Endothelial cell of umbilical vein (primary cell): ENCODE results near the gene PTPN3. TPM values are rescaled to one million over a fixed set of nuclear protein-coding genes. Genes with fewer than 3 reads are reported as not detected.

Source experiments
- BruUV-seq: library from RNA; stranded (reverse); fragments of 400-500 nt; replicated peaks from 2 replicates; lab custom pipeline; 2021; lab: Mats Ljungman, UMichigan
- CTCF ChIA-PET: fragments of 300-600, 350-600 bp; sonication (Branson Sonifier 250); formaldehyde crosslinking; loops from one replicate; lab custom pipeline; 2021; ENCODE audit warnings: antibody characterized with exemption, inconsistent platforms; lab: Charles Lee
- POLR2A ChIA-PET: fragments of 300-600, 350-600 bp; sonication (Branson Sonifier 250); formaldehyde crosslinking; loops from one replicate; lab custom pipeline; 2021; ENCODE audit warnings: antibody characterized with exemption, inconsistent platforms; lab: Charles Lee
- DNase-seq: peaks from one replicate; pipeline ENCODE4 v3.0.0-alpha.2; 2011; ENCODE audit warnings: low read depth, low spot score
- FAIRE-seq: peaks from 2 replicates; lab custom pipeline; 2011; peaks lifted over from hg19 to GRCh38; lab: Jason Lieb, UNC
- H2AFZ ChIP-seq: 2 replicates; pipeline ENCODE4 v1.6.0; 2012; ENCODE audit warnings: low read depth, low read length, control low read depth, inconsistent platforms
- H3K27ac ChIP-seq: 2 replicates; pipeline ENCODE4 v1.5.1; 2011; ENCODE audit warnings: low read depth, mild to moderate bottlenecking, control low read depth, low read length, moderate library complexity; ENCODE audit not compliant: insufficient read depth
- H3K27me3 ChIP-seq, 2 experiments: 2 replicates each; pipeline versions ENCODE4 v1.6.0 to v1.6.1; 2011; ENCODE audit warnings: low read length in 2 of 2, mixed read lengths in 1 of 2; ENCODE audit not compliant: control insufficient read depth in 2 of 2, insufficient read depth in 2 of 2
- H3K36me3 ChIP-seq, 2 experiments: 2 replicates in 1 of 2; 3 replicates in 1 of 2; pipeline ENCODE4 v1.5.1; 2011; ENCODE audit warnings: low read length in 2 of 2, mild to moderate bottlenecking in 1 of 2, moderate library complexity in 1 of 2; ENCODE audit not compliant: control insufficient read depth in 2 of 2, insufficient read depth in 2 of 2; ENCODE audit errors: extremely low read depth in 1 of 2
- H3K4me1 ChIP-seq: 3 replicates; pipeline ENCODE4 v1.5.1; 2011; ENCODE audit warnings: mild to moderate bottlenecking, low read length; ENCODE audit not compliant: control insufficient read depth, insufficient read depth; ENCODE audit errors: extremely low read depth
- H3K4me2 ChIP-seq: 2 replicates; pipeline ENCODE4 v1.6.1; 2011; ENCODE audit warnings: low read length, control low read depth, mixed read lengths; ENCODE audit not compliant: insufficient read depth
- H3K4me3 ChIP-seq, 3 experiments: fragments of 200-600 bp in 1 of 3; sonication (generic), shearing (Covaris generic) in 1 of 3; replicated peaks in 1 of 3; 2 replicates each; pipeline ENCODE4 v1.5.1; 2011 to 2016; ENCODE audit warnings: control low read depth in 3 of 3, low read length in 3 of 3, mild to moderate bottlenecking in 2 of 3, inconsistent platforms in 1 of 3, low read depth in 1 of 3, moderate library complexity in 1 of 3; ENCODE audit not compliant: insufficient read depth in 1 of 3
- H3K79me2 ChIP-seq: 2 replicates; pipeline ENCODE4 v1.6.0; 2012; ENCODE audit warnings: low read length, inconsistent platforms; ENCODE audit not compliant: control insufficient read depth, insufficient read depth
- H3K9ac ChIP-seq: replicated peaks from 2 replicates; pipeline ENCODE3; 2011; ENCODE audit warnings: low read length, control low read depth; ENCODE audit not compliant: insufficient read depth; ENCODE audit errors: extremely low read depth
- H3K9me1 ChIP-seq: replicated peaks from 3 replicates; pipeline ENCODE4 v1.6.0; 2011; ENCODE audit warnings: mild to moderate bottlenecking, low read length; ENCODE audit not compliant: control insufficient read depth, insufficient read depth; ENCODE audit errors: extremely low read depth
- H3K9me3 ChIP-seq: replicated peaks from 2 replicates; pipeline ENCODE4 v1.5.1; 2012; ENCODE audit warnings: low read length, inconsistent platforms; ENCODE audit not compliant: control insufficient read depth, insufficient read depth
- H4K20me1 ChIP-seq: replicated peaks from 2 replicates; pipeline ENCODE3; 2011; ENCODE audit warnings: mild to moderate bottlenecking, low read length; ENCODE audit not compliant: control insufficient read depth, insufficient read depth; ENCODE audit errors: extremely low read depth
- CTCF ChIP-seq, 2 donors: IDR thresholded peaks; 1 replicate in 1 of 2; 2 replicates in 1 of 2; pipeline ENCODE4 v1.5.1; 2011; ENCODE audit warnings: low read length in 2 of 2, mild to moderate bottlenecking in 2 of 2, moderate library complexity in 2 of 2, control low read depth in 1 of 2, inconsistent platforms in 1 of 2, low read depth in 1 of 2; ENCODE audit not compliant: insufficient read depth in 1 of 2; ENCODE audit errors: extremely low read depth in 1 of 2
- EZH2 ChIP-seq: IDR thresholded peaks from 2 replicates; pipeline ENCODE4 v1.6.1; 2012; ENCODE audit warnings: borderline replicate concordance, low read depth, mild to moderate bottlenecking, moderate library complexity, low read length, inconsistent platforms; ENCODE audit not compliant: severe bottlenecking
- FOS ChIP-seq: IDR thresholded peaks from 2 replicates; pipeline ENCODE4 v1.6.1; 2011; ENCODE audit warnings: mild to moderate bottlenecking, low read length, moderate library complexity, borderline replicate concordance; ENCODE audit not compliant: insufficient read depth
- GATA2 ChIP-seq: IDR thresholded peaks from 2 replicates; pipeline ENCODE4 v1.7.0; 2011; ENCODE audit warnings: low read depth, mild to moderate bottlenecking, moderate library complexity, mixed read lengths, low read length; ENCODE audit not compliant: insufficient read length, insufficient read depth
- JUN ChIP-seq: IDR thresholded peaks from 2 replicates; pipeline ENCODE4 v1.6.1; 2011; ENCODE audit warnings: borderline replicate concordance, low read depth; ENCODE audit not compliant: insufficient read length, insufficient read depth
- MAX ChIP-seq: IDR thresholded peaks from 2 replicates; pipeline ENCODE4 v1.6.1; 2011; ENCODE audit not compliant: insufficient read depth, insufficient read length
- MYC ChIP-seq: IDR thresholded peaks from one replicate; pipeline ENCODE4 v1.6.1; 2011; ENCODE audit warnings: mild to moderate bottlenecking, low read depth, low read length
- POLR2A ChIP-seq: IDR thresholded peaks from 2 replicates; pipeline ENCODE4 v1.6.1; 2012; ENCODE audit warnings: low read depth, mild to moderate bottlenecking, control low read depth, low read length
- POLR2AphosphoS5 ChIP-seq: IDR thresholded peaks from 2 replicates; pipeline ENCODE4 v1.6.1; 2012; ENCODE audit warnings: low read depth, mild to moderate bottlenecking, control low read depth, low read length, moderate library complexity; ENCODE audit not compliant: insufficient read depth
- dilution Hi-C: fragments of 300-500 bp; cut with MboI; formaldehyde crosslinking; loops from one replicate; pipeline ENCODE4 v1.15.0; 2019; ENCODE audit warnings: low sequenced_read_pairs; ENCODE audit not compliant: extremely low pct_ligation_motif_present
- intact Hi-C: fragments of 100-400 bp; cut with micrococcal nuclease; formaldehyde crosslinking; loops from one replicate; pipeline ENCODE4 v1.10.0; 2022
- polyA plus RNA-seq, 4 experiments: library from polyadenylated mRNA; depleted of rRNA in 3 of 4; stranded (reverse) in 3 of 4; unstranded in 1 of 4; fragments of >200 nt; gene quantifications; 2 replicates each; pipeline versions ENCODE4 v1.2.1 to v1.2.3, GENCODE V29; 2011 to 2012; ENCODE audit warnings: missing spikeins in 1 of 4
- total RNA-seq: library from RNA; stranded (reverse); gene quantifications from 2 replicates; pipeline ENCODE4 v1.2.3, GENCODE V29; 2021

Gene PTPN3
- total and polyA plus RNA-seq, 2 donors (not counting 3 experiments of a cell fraction or from before 2014, with no cell fraction given) = 0.01 TPM; not detected in 1

DNA sequence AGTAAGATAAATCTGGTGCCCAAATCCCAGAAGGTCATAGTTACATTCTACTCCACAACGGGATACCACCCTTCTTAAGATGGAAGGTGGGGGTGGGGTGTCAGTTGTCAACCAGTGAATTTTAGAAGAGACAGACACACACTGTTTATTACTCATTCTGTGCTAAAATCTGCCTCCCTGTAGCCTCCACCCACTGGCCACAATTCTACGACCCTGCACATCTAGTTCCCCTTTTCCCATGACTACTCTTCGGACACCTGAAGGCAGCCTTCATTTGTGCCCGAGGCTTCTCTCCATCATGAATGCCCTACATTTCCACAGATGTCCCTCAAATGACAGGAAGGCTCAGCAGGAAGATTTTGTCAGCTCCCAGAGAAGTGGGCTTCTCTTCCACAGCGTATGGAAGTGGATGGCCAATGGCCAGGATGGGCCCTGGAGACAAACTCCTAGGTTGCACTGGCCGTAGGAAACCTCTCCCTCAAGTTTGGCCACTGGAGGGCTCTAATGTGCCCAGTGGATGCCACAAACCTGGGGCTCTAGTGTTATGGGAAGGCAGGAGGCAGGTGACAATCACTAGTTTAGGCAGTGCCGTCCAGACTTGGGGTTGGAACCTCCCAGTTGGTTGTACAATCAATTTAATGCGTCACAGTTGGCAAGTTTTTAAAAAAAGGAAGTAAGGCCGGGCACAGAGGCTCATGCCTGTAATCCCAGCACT, 46.6 kb downstream of the PTPN3 start:
- TF ChIP-seq POLR2AphosphoS5 (no peak), POLR2A (no peak), GATA2 (no peak), MAX (no peak), JUN (no peak), EZH2 (no peak), FOS (no peak), MYC (no peak), CTCF (IDR thresholded peaks at IDR 0.05; ENCODE audit: extremely low read depth in 1 of 2, insufficient read depth in 1 of 2, low read depth in 1 of 2, low read length in 2 of 2) (no peak)
- FAIRE-seq (no peak), DNase-seq (no peak)
- no peaks in the 10 kb centered on the region for H3K9me1 ChIP-seq
- H3K4me3 ChIP-seq = no peak overlapping the region
- H3K9me3 ChIP-seq = no peaks in the 10 kb centered on the region
- CTCF ChIA-PET = interaction anchor here (0.9 kb wide), 1 partner anchor 11 kb away, joined by 4 read pairs; no protein-coding TSS in a partner anchor
- dilution Hi-C loops = no loop called here
- no TSS peak for BruUV-seq
- H3K9ac ChIP-seq = no peak overlapping the region
- no peaks in the 10 kb centered on the region for H3K4me1 ChIP-seq
- no peak overlapping the region for H2AFZ ChIP-seq
- intact Hi-C loops = no loop called here
- no peak overlapping the region for H3K4me2 ChIP-seq
- peaks cover 11 to 30% of the 10 kb centered on the region in 2 experiments for H3K27me3 ChIP-seq
- H3K27ac ChIP-seq = no peak overlapping the region
- H3K36me3 ChIP-seq = no peaks in the 10 kb centered on the region
- POLR2A ChIA-PET = no interaction called here
- no peaks in the 10 kb centered on the region for H3K79me2 ChIP-seq
- no peaks in the 10 kb centered on the region for H4K20me1 ChIP-seq
